ENCODE results near the gene MGAT3. TPM values are rescaled to one million over a fixed set of nuclear protein-coding genes. Genes with fewer than 3 reads are reported as not detected.

MGAT3 gene
- polyA plus RNA-seq, 1 of the 3 experiments (the other 2 are of a cell fraction): 0.16 TPM

DNA sequence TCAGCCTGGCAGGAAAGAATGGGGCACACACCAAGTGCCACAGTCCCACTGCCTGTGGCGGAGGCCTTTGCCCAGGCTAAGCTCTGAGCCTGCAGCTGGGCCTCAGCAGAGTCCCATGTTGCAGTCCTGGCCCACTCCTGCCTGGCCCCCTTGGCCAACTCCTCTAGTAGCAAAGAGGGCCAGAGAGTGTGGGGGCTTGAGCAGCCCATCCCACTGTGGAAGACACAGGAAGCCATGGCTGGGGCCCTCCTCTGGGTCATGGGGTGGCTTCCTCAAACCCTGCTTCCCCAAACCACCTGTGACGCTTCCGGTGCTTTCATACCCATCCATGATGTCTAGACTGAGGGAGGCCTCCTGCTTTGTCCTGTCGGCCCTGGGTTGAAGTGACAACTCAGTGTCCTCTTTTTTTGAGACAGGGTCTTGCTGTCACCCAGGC lies 69.9 kb downstream of the MGAT3 start:
- Histone ChIP-seq H3K4me1 (ENCODE audit: control insufficient read depth in 1 of 2, insufficient read depth in 2 of 2, low read depth in 1 of 2, low read length in 1 of 2) (peaks cover 4 to 38% of the 10 kb centered on the region in 2 experiments; a peak in 2 of 4 replicates), H3K9ac (no peak overlapping the region), H3K9me2 (no peaks in the 10 kb centered on the region), H3F3A (replicated peaks; ENCODE audit: insufficient read depth) (peaks cover 25% of the 10 kb centered on the region), H3K4me3 (ENCODE audit: low read depth in 2 of 2, low read length in 1 of 2) (no peak overlapping the region), H3K9me3 (no peaks in the 10 kb centered on the region), H2AFZ (ENCODE audit: low read depth) (no peak overlapping the region), H3K79me2 (ENCODE audit: insufficient read depth) (peaks cover 38% of the 10 kb centered on the region), H3K36me3 (replicated peaks in 1 of 2; ENCODE audit: control insufficient read depth in 1 of 2, insufficient read depth in 2 of 2, low read length in 1 of 2) (peaks cover 7 to 23% of the 10 kb centered on the region in 2 experiments), H3K27ac (ENCODE audit: low read depth in 2 of 2, low read length in 1 of 2) (no peak overlapping the region), H4K20me1 (ENCODE audit: insufficient read depth) (peaks cover 58% of the 10 kb centered on the region), H3K27me3 (ENCODE audit: insufficient read depth) (no peaks in the 10 kb centered on the region), H3K4me2 (no peak overlapping the region)
- POLR2A ChIA-PET: no interaction called here
- CTCF ChIA-PET: interaction anchor here (1.2 kb wide), 1 partner anchor 31 kb away, joined by 3 read pairs; no protein-coding TSS in a partner anchor
- no peak for TF ChIP-seq CHD2 (IDR thresholded peaks at IDR 0.05; ENCODE audit: low read length, partially characterized antibody)
- TF ChIP-seq RAD21 (IDR thresholded peaks at IDR 0.05; ENCODE audit: low read length): no peak
- no peak for TF ChIP-seq YY1 (IDR thresholded peaks at IDR 0.05; ENCODE audit: low read depth)
- TF ChIP-seq RXRA (IDR thresholded peaks at IDR 0.05; ENCODE audit: borderline replicate concordance, low read depth): no peak
- TF ChIP-seq, protein P1, sequence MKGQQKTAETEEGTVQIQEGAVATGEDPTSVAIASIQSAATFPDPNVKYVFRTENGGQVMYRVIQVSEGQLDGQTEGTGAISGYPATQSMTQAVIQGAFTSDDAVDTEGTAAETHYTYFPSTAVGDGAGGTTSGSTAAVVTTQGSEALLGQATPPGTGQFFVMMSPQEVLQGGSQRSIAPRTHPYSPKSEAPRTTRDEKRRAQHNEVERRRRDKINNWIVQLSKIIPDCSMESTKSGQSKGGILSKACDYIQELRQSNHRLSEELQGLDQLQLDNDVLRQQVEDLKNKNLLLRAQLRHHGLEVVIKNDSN (IDR thresholded peaks at IDR 0.05; ENCODE audit: borderline replicate concordance, low read depth): no peak
- TF ChIP-seq RCOR1 (IDR thresholded peaks at IDR 0.05; ENCODE audit: low read length): no peak
- no peak for TF ChIP-seq MEF2A (IDR thresholded peaks at IDR 0.05; ENCODE audit: borderline replicate concordance, low read depth)
- TF ChIP-seq EP300 (IDR thresholded peaks at IDR 0.05; ENCODE audit: borderline replicate concordance in 1 of 2, low read depth in 1 of 2, low read length in 1 of 2): no peak
- TF ChIP-seq GABPA (IDR thresholded peaks at IDR 0.05; ENCODE audit: low read depth): no peak
- TF ChIP-seq, protein P2, sequence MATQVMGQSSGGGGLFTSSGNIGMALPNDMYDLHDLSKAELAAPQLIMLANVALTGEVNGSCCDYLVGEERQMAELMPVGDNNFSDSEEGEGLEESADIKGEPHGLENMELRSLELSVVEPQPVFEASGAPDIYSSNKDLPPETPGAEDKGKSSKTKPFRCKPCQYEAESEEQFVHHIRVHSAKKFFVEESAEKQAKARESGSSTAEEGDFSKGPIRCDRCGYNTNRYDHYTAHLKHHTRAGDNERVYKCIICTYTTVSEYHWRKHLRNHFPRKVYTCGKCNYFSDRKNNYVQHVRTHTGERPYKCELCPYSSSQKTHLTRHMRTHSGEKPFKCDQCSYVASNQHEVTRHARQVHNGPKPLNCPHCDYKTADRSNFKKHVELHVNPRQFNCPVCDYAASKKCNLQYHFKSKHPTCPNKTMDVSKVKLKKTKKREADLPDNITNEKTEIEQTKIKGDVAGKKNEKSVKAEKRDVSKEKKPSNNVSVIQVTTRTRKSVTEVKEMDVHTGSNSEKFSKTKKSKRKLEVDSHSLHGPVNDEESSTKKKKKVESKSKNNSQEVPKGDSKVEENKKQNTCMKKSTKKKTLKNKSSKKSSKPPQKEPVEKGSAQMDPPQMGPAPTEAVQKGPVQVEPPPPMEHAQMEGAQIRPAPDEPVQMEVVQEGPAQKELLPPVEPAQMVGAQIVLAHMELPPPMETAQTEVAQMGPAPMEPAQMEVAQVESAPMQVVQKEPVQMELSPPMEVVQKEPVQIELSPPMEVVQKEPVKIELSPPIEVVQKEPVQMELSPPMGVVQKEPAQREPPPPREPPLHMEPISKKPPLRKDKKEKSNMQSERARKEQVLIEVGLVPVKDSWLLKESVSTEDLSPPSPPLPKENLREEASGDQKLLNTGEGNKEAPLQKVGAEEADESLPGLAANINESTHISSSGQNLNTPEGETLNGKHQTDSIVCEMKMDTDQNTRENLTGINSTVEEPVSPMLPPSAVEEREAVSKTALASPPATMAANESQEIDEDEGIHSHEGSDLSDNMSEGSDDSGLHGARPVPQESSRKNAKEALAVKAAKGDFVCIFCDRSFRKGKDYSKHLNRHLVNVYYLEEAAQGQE (IDR thresholded peaks at IDR 0.05; ENCODE audit: low read depth, low read length): no peak
- TF ChIP-seq, protein P3, sequence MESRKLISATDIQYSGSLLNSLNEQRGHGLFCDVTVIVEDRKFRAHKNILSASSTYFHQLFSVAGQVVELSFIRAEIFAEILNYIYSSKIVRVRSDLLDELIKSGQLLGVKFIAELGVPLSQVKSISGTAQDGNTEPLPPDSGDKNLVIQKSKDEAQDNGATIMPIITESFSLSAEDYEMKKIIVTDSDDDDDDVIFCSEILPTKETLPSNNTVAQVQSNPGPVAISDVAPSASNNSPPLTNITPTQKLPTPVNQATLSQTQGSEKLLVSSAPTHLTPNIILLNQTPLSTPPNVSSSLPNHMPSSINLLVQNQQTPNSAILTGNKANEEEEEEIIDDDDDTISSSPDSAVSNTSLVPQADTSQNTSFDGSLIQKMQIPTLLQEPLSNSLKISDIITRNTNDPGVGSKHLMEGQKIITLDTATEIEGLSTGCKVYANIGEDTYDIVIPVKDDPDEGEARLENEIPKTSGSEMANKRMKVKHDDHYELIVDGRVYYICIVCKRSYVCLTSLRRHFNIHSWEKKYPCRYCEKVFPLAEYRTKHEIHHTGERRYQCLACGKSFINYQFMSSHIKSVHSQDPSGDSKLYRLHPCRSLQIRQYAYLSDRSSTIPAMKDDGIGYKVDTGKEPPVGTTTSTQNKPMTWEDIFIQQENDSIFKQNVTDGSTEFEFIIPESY (IDR thresholded peaks at IDR 0.05; ENCODE audit: borderline replicate concordance, low read depth): no peak
- no peak for TF ChIP-seq EZH2phosphoT487 (IDR thresholded peaks at IDR 0.05; ENCODE audit: borderline replicate concordance, low read depth)
- no peak for TF ChIP-seq TEAD4 (IDR thresholded peaks at IDR 0.05; ENCODE audit: borderline replicate concordance, insufficient read depth)
- WGBS (ENCODE audit: low lambda C conversion rate): 100% methylated on average over 1 of the region's 4 CpGs
- no peak for DNase-seq

All from SK-N-SH (cell line).